Keratinocyte (primary cell): ENCODE results near the gene WNK2.

Experiments
- EZH2 ChIP-seq: IDR thresholded peaks from one replicate; pipeline ENCODE4 v1.6.1; 2012; ENCODE audit warnings: inconsistent platforms, mild to moderate bottlenecking, low read length, moderate library complexity
- TF ChIP-seq, protein P1 (sequence below), 3 experiments: IDR thresholded peaks in 1 of 3; conservative IDR thresholded peaks in 1 of 3; optimal IDR thresholded peaks in 1 of 3; 2 replicates in 2 of 3; 3 replicates in 1 of 3; pipeline versions ENCODE3 to v1.5.1; 2011; ENCODE audit warnings: low read length in 3 of 3, mild to moderate bottlenecking in 3 of 3, moderate library complexity in 2 of 3, control low read depth in 1 of 3, inconsistent platforms in 1 of 3; ENCODE audit not compliant: insufficient read depth in 2 of 3; ENCODE audit errors: extremely low read depth in 1 of 3

DNA sequence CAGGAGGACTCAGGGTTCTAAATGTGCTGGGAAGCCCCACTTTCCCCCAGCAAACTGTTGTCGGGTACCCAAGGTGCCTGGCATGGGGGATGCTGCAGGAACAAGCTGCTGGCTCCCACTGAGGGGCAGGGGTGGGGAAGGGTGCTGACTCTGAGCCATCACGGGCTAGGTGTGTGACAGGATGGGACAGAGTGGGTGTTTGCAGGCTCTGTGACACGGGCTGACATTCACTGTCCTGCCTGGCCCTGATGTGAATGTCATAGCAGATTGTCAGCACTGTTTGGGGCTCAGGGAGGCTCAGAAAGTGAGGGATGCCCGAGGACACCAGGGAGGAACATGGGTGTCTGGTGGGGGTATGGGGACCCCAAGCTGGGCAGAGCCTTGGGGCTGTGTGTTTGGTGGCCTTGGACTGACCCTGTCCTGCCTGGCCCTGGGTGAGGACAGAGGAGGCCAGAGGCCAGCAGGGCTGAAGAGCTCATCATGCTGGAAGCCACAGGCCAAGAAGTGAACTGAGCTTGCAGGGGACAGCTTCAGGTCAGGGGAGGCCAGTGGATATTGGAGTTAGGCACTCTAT is 20.6 kb downstream of the WNK2 start:
- no peak for TF ChIP-seq EZH2
- TF ChIP-seq, protein P1, sequence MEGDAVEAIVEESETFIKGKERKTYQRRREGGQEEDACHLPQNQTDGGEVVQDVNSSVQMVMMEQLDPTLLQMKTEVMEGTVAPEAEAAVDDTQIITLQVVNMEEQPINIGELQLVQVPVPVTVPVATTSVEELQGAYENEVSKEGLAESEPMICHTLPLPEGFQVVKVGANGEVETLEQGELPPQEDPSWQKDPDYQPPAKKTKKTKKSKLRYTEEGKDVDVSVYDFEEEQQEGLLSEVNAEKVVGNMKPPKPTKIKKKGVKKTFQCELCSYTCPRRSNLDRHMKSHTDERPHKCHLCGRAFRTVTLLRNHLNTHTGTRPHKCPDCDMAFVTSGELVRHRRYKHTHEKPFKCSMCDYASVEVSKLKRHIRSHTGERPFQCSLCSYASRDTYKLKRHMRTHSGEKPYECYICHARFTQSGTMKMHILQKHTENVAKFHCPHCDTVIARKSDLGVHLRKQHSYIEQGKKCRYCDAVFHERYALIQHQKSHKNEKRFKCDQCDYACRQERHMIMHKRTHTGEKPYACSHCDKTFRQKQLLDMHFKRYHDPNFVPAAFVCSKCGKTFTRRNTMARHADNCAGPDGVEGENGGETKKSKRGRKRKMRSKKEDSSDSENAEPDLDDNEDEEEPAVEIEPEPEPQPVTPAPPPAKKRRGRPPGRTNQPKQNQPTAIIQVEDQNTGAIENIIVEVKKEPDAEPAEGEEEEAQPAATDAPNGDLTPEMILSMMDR (optimal IDR thresholded peaks at IDR 0.05 in 1 of 3, IDR thresholded peaks at IDR 0.05 in 1 of 3, conservative IDR thresholded peaks at IDR 0.05 in 1 of 3; ENCODE audit: extremely low read depth in 1 of 3, insufficient read depth in 2 of 3, low read length in 3 of 3) = no peak
